Small intestine (tissue), 7 donors: ENCODE data around the gene EPHA6. TPM values are rescaled to one million over a fixed set of nuclear protein-coding genes. Genes with fewer than 3 reads are reported as not detected.
"Not testable (repeated sequence)": the region's sequence is repeated elsewhere in the genome, so short reads cannot be mapped to it uniquely, and the experiment has no call there.

ENCODE experiments used
- DNase-seq, 2 donors: peaks; one replicate each; pipeline versions ENCODE4 v3.0.0 to v3.0.0-alpha.2; 2013
- FAIRE-seq: peaks from 2 replicates; lab custom pipeline; 2012; peaks lifted over from hg19 to GRCh38; lab: Jason Lieb, UNC
- H3K27ac ChIP-seq, 3 donors: one replicate each; pipeline ENCODE4 v1.5.1; 2013; ENCODE audit warnings: low read length in 2 of 3, mild to moderate bottlenecking in 2 of 3, control low read depth in 1 of 3, inconsistent platforms in 1 of 3, low read depth in 1 of 3, moderate library complexity in 1 of 3
- H3K27me3 ChIP-seq, 3 donors: one replicate each; pipeline ENCODE4 v1.6.1; 2013; ENCODE audit warnings: low read length in 3 of 3, inconsistent platforms in 1 of 3; ENCODE audit not compliant: control insufficient read depth in 3 of 3, insufficient read depth in 3 of 3
- H3K36me3 ChIP-seq, 3 donors: one replicate each; pipeline ENCODE4 v1.6.1; 2013; ENCODE audit warnings: low read length in 3 of 3, inconsistent platforms in 1 of 3, low read depth in 1 of 3, mild to moderate bottlenecking in 1 of 3, moderate library complexity in 1 of 3; ENCODE audit not compliant: control insufficient read depth in 3 of 3, insufficient read depth in 2 of 3
- H3K4me1 ChIP-seq, 3 donors: one replicate each; pipeline ENCODE4 v1.6.1; 2013; ENCODE audit warnings: low read length in 2 of 3, inconsistent platforms in 1 of 3, low read depth in 1 of 3, mild to moderate bottlenecking in 1 of 3, moderate library complexity in 1 of 3; ENCODE audit not compliant: control insufficient read depth in 3 of 3, insufficient read depth in 2 of 3
- H3K4me3 ChIP-seq, 3 donors: one replicate each; pipeline ENCODE4 v1.5.1; 2013; ENCODE audit warnings: low read length in 3 of 3, control low read depth in 1 of 3, inconsistent platforms in 1 of 3, low read depth in 1 of 3, mild to moderate bottlenecking in 1 of 3, moderate library complexity in 1 of 3
- H3K9me3 ChIP-seq, 2 donors: one replicate each; pipeline ENCODE4 v1.6.1; 2013; ENCODE audit warnings: low read depth in 1 of 2, low read length in 1 of 2; ENCODE audit not compliant: control insufficient read depth in 2 of 2, insufficient read depth in 1 of 2
- WGBS, 3 donors: extraction: QIAGEN DNeasy Blood & Tissue Kit; methylation state at CpG; one replicate each; pipeline ENCODE4 v1.1.7; 2013; 5-methylcytosine and 5-hydroxymethylcytosine counted together
- polyA plus RNA-seq, 4 donors: library from polyadenylated mRNA; stranded (reverse) in 3 of 4; unstranded in 1 of 4; fragments of 200-250 nt in 3 of 4; fragments of 120-200 nt in 1 of 4; gene quantifications; one replicate each; pipeline versions ENCODE4 v1.2.1 to v1.2.3, GENCODE V29; 2013
- donor health status: healthy with polysubstance abuse.
- donor health status: control.
- donor health status: control.
- donor health status: Bipolar disorder and iron deficiency.
- donor health status: healthy.

EPHA6 gene
- polyA plus RNA-seq, 4 donors, result 0.03 to 0.78 TPM; not detected in 2

- Histone ChIP-seq H3K4me3 (no peak overlapping the region), H3K27ac (no peak overlapping the region), H3K9me3 (no peaks in the 10 kb centered on the region), H3K27me3 (no peaks in the 10 kb centered on the region), H3K36me3 (no peaks in the 10 kb centered on the region), H3K4me1 (no peaks in the 10 kb centered on the region)
- 84 to 92% (median 87%) methylated on average over 8 of the region's 8 CpGs for WGBS, 3 donors
- no peak for DNase-seq
- FAIRE-seq, result no peak
These were observed 449.8 kb downstream of the EPHA6 start for GRCh38 chr3:97264180-97264579.

- H3K27ac ChIP-seq, result no peak overlapping the region
- H3K36me3 ChIP-seq, result no peaks in the 10 kb centered on the region
- no peaks in the 10 kb centered on the region for H3K9me3 ChIP-seq
- 72 to 88% (median 82%) methylated on average over 18 to 19 of the region's 19 CpGs for WGBS, 3 donors
- FAIRE-seq, result no peak
- DNase-seq, result no peak
- H3K4me3 ChIP-seq, result no peak overlapping the region
- H3K4me1 ChIP-seq, result no peaks in the 10 kb centered on the region
- no peaks in the 10 kb centered on the region for H3K27me3 ChIP-seq
These were observed 451.0 kb downstream of the EPHA6 start for GRCh38 chr3:97265237-97266005.

- H3K27ac ChIP-seq, result no peak overlapping the region
- no peak for FAIRE-seq
- H3K9me3 ChIP-seq, result no peaks in the 10 kb centered on the region
- H3K27me3 ChIP-seq, result no peaks in the 10 kb centered on the region
- H3K4me3 ChIP-seq, result no peak overlapping the region
- WGBS, 3 donors, result 23 to 42% (median 38%) methylated on average over 2 of the region's 2 CpGs
- DNase-seq, result no peak
- no peaks in the 10 kb centered on the region for H3K36me3 ChIP-seq
- H3K4me1 ChIP-seq, result no peaks in the 10 kb centered on the region
These were observed 454.8 kb downstream of the EPHA6 start for GRCh38 chr3:97269202-97269601.

- not testable (repeated sequence) for H3K4me3 ChIP-seq, H3K9me3 ChIP-seq, FAIRE-seq, H3K4me1 ChIP-seq, H3K27me3 ChIP-seq, H3K27ac ChIP-seq, DNase-seq, H3K36me3 ChIP-seq
- WGBS, 3 donors, result 77 to 82% (median 78%) methylated on average over 15 of the region's 15 CpGs
These were observed 462.6 kb downstream of the EPHA6 start for GRCh38 chr3:97276879-97277550.

- Histone ChIP-seq H3K27ac (no peak overlapping the region), H3K4me1 (no peaks in the 10 kb centered on the region), H3K36me3 (no peaks in the 10 kb centered on the region), H3K27me3 (no peaks in the 10 kb centered on the region), H3K9me3 (no peaks in the 10 kb centered on the region), H3K4me3 (no peak overlapping the region)
- no peak for FAIRE-seq
- WGBS, 3 donors, result 79 to 91% (median 90%) methylated on average over 4 of the region's 4 CpGs
- DNase-seq, result no peak
These were observed 463.3 kb downstream of the EPHA6 start for GRCh38 chr3:97277708-97278107.

GRCh38 chr3:97278506-97278905, 464.1 kb downstream of the EPHA6 start:
- Histone ChIP-seq H3K4me1 (no peaks in the 10 kb centered on the region), H3K36me3 (no peaks in the 10 kb centered on the region), H3K9me3 (no peaks in the 10 kb centered on the region), H3K4me3 (no peak overlapping the region), H3K27ac (no peak overlapping the region), H3K27me3 (no peaks in the 10 kb centered on the region)
- FAIRE-seq (no peak), DNase-seq (no peak)
- 33 to 87% (median 64%) methylated on average over 1 of the region's 1 CpG for WGBS, 3 donors

- Histone ChIP-seq H3K9me3 (peaks cover 1 to 27% of the 10 kb centered on the region in 2 donors), H3K4me3 (no peak overlapping the region), H3K36me3 (no peaks in the 10 kb centered on the region), H3K27me3 (no peaks in the 10 kb centered on the region), H3K27ac (no peak overlapping the region), H3K4me1 (no peaks in the 10 kb centered on the region)
- WGBS, 3 donors, result 93 to 95% (median 93%) methylated on average over 13 of the region's 13 CpGs
- FAIRE-seq (no peak), DNase-seq (no peak)
These were observed 477.5 kb downstream of the EPHA6 start for GRCh38 chr3:97291901-97292300.

GRCh38 chr3:97293596-97294131, 479.3 kb downstream of the EPHA6 start:
- FAIRE-seq, result no peak
- no peak for DNase-seq
- Histone ChIP-seq H3K27me3 (no peaks in the 10 kb centered on the region), H3K9me3 (peaks cover 1 to 27% of the 10 kb centered on the region in 2 donors), H3K27ac (no peak overlapping the region), H3K4me3 (no peak overlapping the region), H3K36me3 (no peaks in the 10 kb centered on the region), H3K4me1 (no peaks in the 10 kb centered on the region)
- WGBS, 3 donors, result 76 to 87% (median 76%) methylated on average over 5 of the region's 5 CpGs
